Right kidney (tissue), 1 donor: ENCODE data around the gene BAIAP2.
"Not testable (repeated sequence)": the region's sequence is repeated elsewhere in the genome, so short reads cannot be mapped to it uniquely, and the experiment has no call there.

ENCODE experiments used
- DNase-seq: peaks from one replicate; pipeline ENCODE4 v3.0.0-alpha.2; 2016

Gene BAIAP2

DNA sequence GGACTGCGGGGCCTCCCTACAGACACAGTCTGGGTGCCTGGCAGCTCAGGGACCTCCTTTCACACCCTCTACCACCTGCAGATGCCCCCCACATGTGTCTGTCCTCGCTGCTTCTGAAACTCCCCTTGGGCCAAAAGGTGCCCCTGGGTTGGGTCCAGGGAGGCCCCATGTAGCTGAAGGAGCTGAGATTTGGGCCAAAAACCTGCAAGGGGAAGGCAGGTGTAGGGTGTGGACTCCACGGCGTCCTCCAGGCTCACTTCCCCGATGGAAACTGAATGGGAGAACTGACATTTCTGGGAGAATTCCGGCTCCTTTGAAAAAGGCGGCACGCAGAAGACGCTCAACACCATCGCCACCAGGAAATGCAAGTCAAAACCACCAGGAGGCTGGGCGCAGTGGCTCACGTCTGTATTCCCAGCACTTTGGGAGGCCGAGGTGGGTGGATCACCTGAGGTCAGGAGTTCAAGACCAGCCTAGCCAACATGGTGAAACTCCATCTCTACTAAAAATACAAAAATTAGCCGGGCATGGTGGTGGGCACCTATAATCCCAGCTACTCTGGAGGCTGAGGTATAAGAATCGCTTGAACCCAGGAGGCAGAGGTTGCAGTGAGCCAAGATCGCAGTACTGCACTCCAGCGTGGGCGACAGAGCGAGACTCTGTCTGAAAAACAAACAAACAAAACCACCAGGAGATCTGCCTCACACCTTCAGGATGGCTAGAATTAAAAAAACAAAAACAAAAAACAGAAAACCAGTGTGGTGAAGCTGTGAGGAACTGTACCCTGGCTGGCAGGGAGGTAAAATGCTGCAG, 13.2 kb upstream of the BAIAP2 start:
- no peak for DNase-seq

GRCh38 chr17:81022344-81022676, 12.6 kb upstream of the BAIAP2 start:
- DNase-seq, result no peak

- no peak for DNase-seq
Observed at GRCh38 chr17:81025065-81025740, 9.7 kb upstream of the BAIAP2 start.

- DNase-seq, result no peak
Observed at GRCh38 chr17:81025741-81026129, 9.2 kb upstream of the BAIAP2 start.

DNA sequence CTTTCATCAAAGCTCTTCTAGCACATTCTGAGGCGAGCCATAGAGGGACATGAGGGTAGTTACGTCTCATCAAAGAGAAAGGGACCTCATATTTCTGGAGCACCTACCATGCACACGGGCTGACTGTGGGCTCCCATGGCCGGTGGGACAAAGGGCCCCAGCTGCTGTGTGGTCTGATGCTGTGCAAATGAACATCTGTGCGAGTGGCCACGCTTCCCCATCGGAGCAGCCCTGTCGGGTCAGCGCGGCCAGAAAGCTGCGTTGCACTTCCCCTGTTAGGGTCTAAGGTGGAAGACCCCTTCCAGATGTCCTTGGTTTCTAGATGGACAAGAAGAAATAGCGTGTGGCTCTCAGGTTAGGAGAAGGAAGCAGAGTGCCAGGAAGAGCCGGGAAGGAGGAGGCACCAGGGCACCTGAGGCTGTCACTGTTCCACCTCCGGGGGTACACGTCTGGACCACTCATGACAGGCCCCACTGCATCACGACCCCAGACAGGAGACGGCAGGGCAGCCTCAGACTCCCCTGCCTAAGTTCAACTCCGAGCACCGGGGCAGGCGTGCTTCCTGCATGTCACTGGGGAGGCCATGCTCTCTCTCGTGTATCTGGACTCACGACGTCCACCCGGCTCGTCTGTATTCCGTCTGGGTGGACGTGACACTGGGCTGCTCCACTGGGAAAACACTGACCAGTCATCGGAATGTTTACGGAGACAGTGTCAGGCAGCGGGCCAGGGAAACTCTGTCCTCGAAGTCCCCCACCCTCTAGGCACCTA, 8.5 kb upstream of the BAIAP2 start:
- no peak for DNase-seq

DNA sequence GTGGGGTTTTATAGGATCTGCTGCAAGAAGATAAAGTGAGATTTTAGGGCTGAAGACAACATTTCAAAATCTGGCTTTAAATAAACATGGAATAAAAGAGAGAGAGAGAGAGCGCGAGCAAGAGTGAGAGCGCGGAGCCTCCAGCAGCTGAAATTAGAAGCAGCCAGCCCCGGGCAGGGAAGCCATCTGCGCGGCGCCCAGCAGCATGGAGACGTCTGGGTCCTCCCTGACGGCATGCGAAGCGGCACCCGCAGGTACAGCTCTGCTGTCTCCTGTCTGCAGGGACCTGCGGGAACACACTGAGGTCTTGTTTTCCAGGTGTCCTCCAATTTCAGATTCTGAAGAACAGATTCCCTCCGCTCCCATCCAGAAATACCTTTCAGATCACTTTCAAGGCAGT, 7.9 kb upstream of the BAIAP2 start:
- no peak for DNase-seq

- no peak for DNase-seq
Observed at GRCh38 chr17:81027591-81028505, 7.1 kb upstream of the BAIAP2 start.

DNA sequence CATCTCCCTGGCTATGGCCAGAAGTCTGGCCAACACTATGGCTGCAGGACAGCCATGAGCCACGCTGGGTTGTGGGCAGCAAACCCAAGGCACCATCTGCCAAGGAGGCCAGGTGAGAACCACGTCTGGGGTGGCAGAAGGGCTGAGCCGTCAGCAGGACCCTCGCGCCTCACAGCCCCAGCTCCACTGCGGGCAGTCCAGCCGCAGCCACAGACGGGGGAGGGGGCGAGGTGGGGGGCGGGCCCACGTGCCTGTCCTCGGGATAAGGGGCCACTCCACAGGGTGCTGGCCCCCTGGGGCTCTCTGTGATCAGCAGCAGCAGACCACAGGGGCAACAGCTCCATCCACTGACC, 6.5 kb upstream of the BAIAP2 start:
- DNase-seq, result no peak

DNA sequence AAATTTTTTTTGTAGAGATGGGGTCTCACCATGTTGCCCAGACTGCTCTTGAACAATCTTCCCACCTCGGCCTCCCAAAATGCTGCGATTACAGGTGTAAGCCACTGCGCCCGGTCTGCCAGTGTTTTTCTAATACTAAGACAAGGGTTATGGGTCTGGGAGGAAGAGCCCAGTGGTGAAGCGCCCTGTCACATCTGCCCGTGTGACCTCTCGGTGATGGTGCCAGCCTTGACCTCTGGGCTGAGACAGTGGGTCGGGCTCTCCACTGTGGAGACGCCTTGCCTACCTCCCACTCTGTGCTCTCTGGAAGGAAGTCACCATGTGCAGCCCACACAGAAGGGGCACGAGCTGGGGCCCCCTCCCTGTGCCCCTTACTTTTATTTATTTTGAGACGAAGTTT, 5.1 kb upstream of the BAIAP2 start:
- no peak for DNase-seq

DNA sequence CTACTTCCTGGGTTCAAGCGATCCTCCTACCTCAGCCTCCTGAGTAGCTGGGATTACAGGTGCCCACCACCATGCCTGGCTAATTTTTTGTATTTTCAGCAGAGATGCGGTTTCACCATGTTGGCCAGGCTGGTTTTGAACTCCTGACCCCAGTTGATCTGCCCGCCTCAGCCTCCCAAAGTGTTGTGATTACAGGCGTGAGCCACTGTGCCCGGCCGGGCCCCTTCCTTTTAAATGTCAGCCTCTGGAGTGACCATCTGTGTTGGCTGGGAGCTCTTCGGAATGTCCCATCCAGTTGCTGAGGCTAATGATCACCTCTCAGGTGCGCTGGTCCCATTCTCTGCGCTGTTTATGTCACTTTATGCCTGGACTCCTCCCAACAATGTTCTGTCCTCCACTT, 4.6 kb upstream of the BAIAP2 start:
- DNase-seq, result not testable (repeated sequence)

GRCh38 chr17:81030741-81031565, 4.0 kb upstream of the BAIAP2 start:
- no peak for DNase-seq

DNA sequence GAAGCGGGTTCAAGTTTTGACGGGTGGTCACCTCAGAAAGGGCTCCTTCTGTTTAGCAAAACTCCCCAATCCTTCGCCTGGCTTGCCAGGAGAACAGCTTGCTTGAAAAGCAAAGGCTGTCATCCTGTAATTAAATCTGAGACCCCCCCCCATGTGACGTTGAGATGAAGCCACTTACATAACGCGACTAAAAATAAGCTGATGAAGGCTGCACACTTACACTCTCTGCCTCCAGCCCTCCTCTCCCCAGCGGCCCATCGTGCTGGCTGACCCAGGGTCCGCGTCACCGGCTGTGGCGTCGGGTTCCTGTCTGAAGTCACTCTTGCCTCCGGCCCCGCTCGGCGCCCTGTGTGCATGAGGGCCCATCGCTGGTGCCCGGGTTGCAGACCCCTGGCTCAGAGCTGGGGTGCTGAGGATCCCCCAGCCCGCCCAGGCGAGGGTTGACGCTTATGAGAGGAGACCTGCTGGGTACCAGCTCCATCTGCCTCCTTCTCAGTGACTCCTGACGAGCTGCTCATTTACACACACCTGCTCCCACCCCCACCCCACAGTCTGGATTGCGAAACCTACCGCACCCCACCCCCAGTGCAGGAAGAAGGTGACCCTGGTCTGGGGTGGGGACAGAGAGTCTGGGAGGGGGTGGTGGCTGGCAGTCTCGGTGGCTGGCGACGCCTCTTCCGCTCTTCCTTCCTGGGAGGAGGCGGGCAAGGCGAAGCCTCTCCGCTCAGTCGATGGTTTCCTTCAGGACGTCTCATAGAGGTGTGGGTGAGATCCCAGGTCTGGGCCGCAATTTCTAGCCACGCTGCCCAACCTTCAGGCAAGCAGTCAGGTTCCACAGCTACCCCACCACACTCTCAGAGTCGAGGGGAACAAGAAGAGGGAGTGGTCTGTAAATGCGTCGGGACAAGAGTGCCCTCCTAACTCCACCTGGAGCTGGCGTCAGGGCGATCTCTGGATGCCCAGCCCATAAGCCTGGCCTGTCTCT, 3.1 kb upstream of the BAIAP2 start:
- no peak for DNase-seq

DNA sequence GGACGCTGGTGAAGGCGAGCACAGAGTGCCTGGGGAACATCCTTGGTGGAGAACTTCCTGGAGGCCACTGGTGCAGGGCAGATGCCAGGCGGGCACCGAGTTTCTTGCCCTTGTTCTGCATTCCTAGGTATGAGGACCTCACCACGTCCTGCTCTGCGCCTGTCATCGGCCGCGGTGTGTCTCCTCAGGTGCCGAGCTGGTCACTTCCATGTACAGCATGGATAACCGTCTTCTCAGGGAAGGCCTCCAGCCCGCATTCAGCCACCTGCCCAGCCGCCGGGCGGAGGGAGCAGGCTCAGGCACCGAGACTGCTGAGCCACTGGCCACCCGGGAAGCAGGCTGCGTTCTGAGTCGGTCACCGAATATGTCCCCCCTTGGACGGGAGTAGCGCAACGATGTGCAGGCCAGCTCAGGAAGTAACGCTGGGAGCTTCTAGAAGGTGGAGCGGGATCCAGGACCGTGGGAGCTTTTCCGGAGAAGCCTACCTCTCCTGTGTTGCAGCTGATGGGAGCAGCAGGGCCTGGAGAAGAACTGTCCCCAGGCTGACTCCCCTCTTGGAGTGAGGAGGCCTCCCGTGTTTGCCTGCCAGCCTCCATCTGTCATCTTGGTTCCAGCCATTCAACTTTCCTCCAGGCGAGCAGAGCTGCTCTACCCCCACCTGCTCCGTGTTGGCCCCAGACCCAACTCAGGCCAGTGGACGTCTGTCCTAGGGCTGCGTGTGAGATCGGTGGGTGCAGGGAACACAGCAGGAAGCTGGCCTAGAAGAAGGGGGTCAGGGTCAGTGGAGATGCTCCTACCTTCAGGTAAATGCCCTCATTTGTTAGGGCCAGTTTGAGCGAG, 2.1 kb upstream of the BAIAP2 start:
- DNase-seq, result no peak

DNA sequence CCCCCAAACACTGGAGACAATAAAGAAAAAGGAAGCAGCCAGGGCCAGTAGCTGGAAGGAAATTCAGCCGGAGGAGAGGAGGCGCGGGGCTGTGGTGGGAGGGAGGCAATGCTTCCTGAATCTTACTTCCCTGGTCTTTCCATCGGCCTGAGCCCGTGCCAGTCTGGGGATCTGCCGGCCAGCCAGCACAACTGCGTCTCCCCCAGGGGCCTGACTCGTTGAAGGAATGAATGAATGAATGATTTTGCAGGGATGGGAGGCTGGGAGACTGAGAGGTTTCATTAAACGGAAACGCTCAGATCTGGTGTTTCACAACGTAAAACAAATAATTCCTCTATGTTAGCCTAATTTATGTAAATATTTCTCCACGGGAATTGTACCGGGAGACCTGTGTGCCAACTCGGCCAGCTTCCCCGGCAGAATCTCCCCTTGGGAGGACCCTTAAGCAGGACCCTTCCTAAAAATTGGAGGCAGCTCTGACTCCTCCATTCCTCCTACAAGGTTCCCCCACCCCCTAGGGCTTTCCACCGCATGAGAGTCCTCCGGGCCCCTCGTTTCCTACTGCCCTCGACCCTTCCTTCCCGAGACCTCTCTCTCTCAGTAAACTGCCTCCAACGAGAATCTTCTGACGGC, 1.3 kb upstream of the BAIAP2 start:
- DNase-seq, result no peak

- DNase-seq, result peak; percentile 76
Observed at GRCh38 chr17:81034168-81034777, 678 bp upstream of the BAIAP2 start.

DNA sequence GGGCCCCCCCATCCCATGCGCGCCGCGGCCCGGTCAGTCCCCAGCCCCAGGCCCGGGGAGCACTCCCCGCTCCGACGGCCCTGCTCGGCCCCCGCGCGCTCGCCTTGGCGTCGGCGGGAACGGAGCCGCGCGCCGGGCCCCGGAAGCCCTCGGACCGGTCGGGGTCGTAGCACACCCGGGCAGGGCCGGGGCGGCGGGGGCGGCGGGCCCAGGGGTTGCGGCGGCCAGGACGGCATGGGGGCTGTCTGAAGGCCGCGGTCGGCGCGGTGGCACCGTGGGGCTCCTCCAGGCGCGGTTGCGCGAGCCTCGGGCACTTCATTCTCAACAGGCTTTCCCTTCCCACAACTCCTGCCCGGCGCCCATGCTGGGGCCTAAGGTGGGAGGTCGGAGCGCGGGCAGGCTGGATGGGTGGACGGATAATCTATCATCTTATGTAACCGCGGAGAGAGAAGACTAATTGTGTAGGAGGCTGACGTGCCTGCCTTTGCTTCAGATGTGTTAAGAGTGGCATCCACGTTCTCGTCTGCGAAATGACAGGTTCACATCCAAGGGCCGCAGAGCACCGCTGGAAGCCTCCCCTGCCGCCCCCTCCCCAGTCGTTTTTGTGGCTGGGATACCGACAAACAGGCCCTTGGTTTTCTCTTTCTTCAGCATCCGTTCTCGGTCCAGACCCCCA, 708 bp downstream of the BAIAP2 start:
- peak; percentile 63 for DNase-seq

GRCh38 chr17:81036197-81036941, 1.4 kb downstream of the BAIAP2 start:
- DNase-seq, result no peak
